ENCODE data around the gene PRR19. TPM values are rescaled to one million over a fixed set of nuclear protein-coding genes. Genes with fewer than 3 reads are reported as not detected.

The PRR19 gene
- total RNA-seq, 2 experiments from 2014 or later: 0.89 to 1.1 TPM

Small RNAs within 50 kb of the gene (microRNA-seq; reads per million reads assigned to microRNA genes)
- not detected for gene MIR8077

Other genes starting within 250 kb of the PRR19 start
- under 1 TPM; 0.44 to 0.56 TPM for gene GRIK5, start 231.9 kb upstream of the PRR19 start, total RNA-seq
- gene ZNF574, start 226.0 kb upstream of the PRR19 start, total RNA-seq: 10 to 100 TPM; 14.7 to 18.3 TPM
- 10 to 100 TPM; 17.7 to 40.4 TPM for gene POU2F2, start 169.7 kb upstream of the PRR19 start, total RNA-seq
- 10 to 100 TPM; 35.8 to 40.7 TPM for gene DEDD2, start 84.5 kb upstream of the PRR19 start, total RNA-seq
- 10 to 100 TPM; 21.9 to 24.4 TPM for gene ZNF526, start 81.8 kb upstream of the PRR19 start, total RNA-seq
- 10 to 100 TPM; 47.3 to 53.8 TPM for gene GSK3A, start 59.5 kb upstream of the PRR19 start, total RNA-seq
- 10 to 100 TPM; 43.5 to 58.7 TPM for gene ERF, start 47.0 kb upstream of the PRR19 start, total RNA-seq
- gene CIC, start 32.9 kb upstream of the PRR19 start, total RNA-seq: 10 to 100 TPM; 67.3 to 77.3 TPM
- gene PAFAH1B3, start 492 bp downstream of the PRR19 start, total RNA-seq: 10 to 100 TPM; 38.0 to 38.9 TPM
- gene TMEM145, start 11.2 kb downstream of the PRR19 start, total RNA-seq: 1 to 10 TPM in 1 of 2 experiments, under 1 TPM in 1; 0.15 to 1.1 TPM
- 1 to 10 TPM; 6.5 TPM for gene MEGF8, start 23.5 kb downstream of the PRR19 start, total RNA-seq
- not detected for gene CNFN, start 88.2 kb downstream of the PRR19 start, total RNA-seq
- 10 to 100 TPM; 41.5 to 44.6 TPM for gene LIPE, start 125.3 kb downstream of the PRR19 start, total RNA-seq
- not detected for gene CXCL17, start 140.8 kb downstream of the PRR19 start, total RNA-seq
- 10 to 100 TPM; 30.0 to 37.0 TPM for gene CEACAM1, start 226.3 kb downstream of the PRR19 start, total RNA-seq

Measured in activated CD8-positive, alpha-beta memory T cell treated with anti-CD3 and anti-CD28 coated beads, Interleukin-2, amount 10 ng/mL, durations not matched to agents 7 days and 5 days (primary cell).